Astrocyte (in vitro differentiated cells and primary cell): ENCODE data around the gene PRSS23.

Experiments used
- CTCF ChIP-seq: IDR thresholded peaks from 2 replicates; pipeline ENCODE4 v1.5.1; 2011; ENCODE audit warnings: low read depth, mild to moderate bottlenecking, inconsistent platforms, low read length, moderate library complexity; ENCODE audit not compliant: insufficient read depth
- EZH2 ChIP-seq: IDR thresholded peaks from 2 replicates; pipeline ENCODE4 v1.6.1; 2012; ENCODE audit warnings: mild to moderate bottlenecking, low read length, inconsistent platforms; ENCODE audit not compliant: insufficient read depth

- TF ChIP-seq CTCF (no peak), EZH2 (no peak)
Measured at GRCh38 chr11:86761978-86762377, 38.4 kb upstream of the PRSS23 start.
